PC-3 (cell line): ENCODE measurements around the gene RGS14. TPM values are rescaled to one million over a fixed set of nuclear protein-coding genes. Genes with fewer than 3 reads are reported as not detected.

Experiments used
- ATAC-seq: fragments of 200-7000 bp; cut with Tn5 transposase; 2 replicates; pipeline ENCODE4 v1.9.1; 2020; ENCODE audit warnings: mild to moderate bottlenecking, moderate library complexity
- BruUV-seq: library from RNA; stranded (reverse); fragments of 400-500 nt; replicated peaks from 2 replicates; lab custom pipeline; 2021; lab: Mats Ljungman, UMichigan
- CTCF ChIA-PET: fragments of 300-600 bp; sonication (Branson Sonifier 250); formaldehyde crosslinking; loops from one replicate; lab custom pipeline; 2022; ENCODE audit warnings: antibody characterized with exemption; lab: Charles Lee
- POLR2A ChIA-PET: fragments of 300-600 bp; sonication (Branson Sonifier 250); formaldehyde crosslinking; loops from one replicate; lab custom pipeline; 2022; ENCODE audit warnings: antibody characterized with exemption; ENCODE audit not compliant: unreplicated experiment; lab: Charles Lee
- DNase-seq: peaks from one replicate; pipeline ENCODE4 v3.0.0-alpha.2; 2015
- H2AFZ ChIP-seq: fragments of 300-600 bp; sonication (generic); 2 replicates; pipeline ENCODE4 v1.6.0; 2016; ENCODE audit warnings: antibody characterized with exemption, low read length
- H3F3A ChIP-seq: fragments of 300-600 bp; sonication (generic); one replicate; pipeline ENCODE4 v1.6.0; 2017; ENCODE audit warnings: antibody characterized with exemption, low read length, control low read depth, mild to moderate bottlenecking; ENCODE audit not compliant: unreplicated experiment
- H3K27ac ChIP-seq: fragments of 300-600 bp; sonication (generic); 2 replicates; pipeline ENCODE4 v1.5.1; 2016; ENCODE audit warnings: mild to moderate bottlenecking, low read length
- H3K27me3 ChIP-seq: fragments of 300-600 bp; sonication (generic); 2 replicates; pipeline ENCODE4 v1.6.1; 2016; ENCODE audit warnings: low read length, mixed read lengths
- H3K36me3 ChIP-seq: fragments of 300-600 bp; sonication (generic); 2 replicates; pipeline ENCODE4 v1.6.1; 2016; ENCODE audit warnings: low read depth, mixed run types, low read length, mixed read lengths
- H3K4me1 ChIP-seq: fragments of 300-600 bp; sonication (generic); 2 replicates; pipeline ENCODE4 v1.5.1; 2016; ENCODE audit warnings: low read length; ENCODE audit not compliant: insufficient read depth
- H3K4me2 ChIP-seq: fragments of 300-600 bp; sonication (generic); 2 replicates; pipeline ENCODE4 v1.6.0; 2016; ENCODE audit warnings: low read length
- H3K4me3 ChIP-seq: fragments of 300-600 bp; sonication (generic); 2 replicates; pipeline ENCODE4 v1.5.1; 2016; ENCODE audit warnings: mild to moderate bottlenecking, low read length, mixed read lengths
- H3K79me2 ChIP-seq: fragments of 300-600 bp; sonication (generic); 2 replicates; pipeline ENCODE4 v1.6.1; 2017; ENCODE audit warnings: low read length, mixed read lengths
- H3K9ac ChIP-seq: fragments of 300-600 bp; sonication (generic); 2 replicates; pipeline ENCODE4 v1.6.0; 2016; ENCODE audit warnings: mild to moderate bottlenecking, low read length
- H3K9me2 ChIP-seq: fragments of 300-600 bp; sonication (generic); replicated peaks from 2 replicates; pipeline ENCODE4 v1.6.1; 2016; ENCODE audit warnings: mixed run types, low read length, mixed read lengths
- H3K9me3 ChIP-seq: fragments of 300-600 bp; sonication (generic); 2 replicates; pipeline ENCODE4 v1.6.1; 2016; ENCODE audit warnings: low read length, mixed read lengths
- H4K20me1 ChIP-seq: fragments of 300-600 bp; sonication (generic); 2 replicates; pipeline ENCODE4 v1.6.1; 2016; ENCODE audit warnings: low read length, mixed read lengths
- CTCF ChIP-seq: fragments of 300-600 bp; sonication (generic); conservative IDR thresholded peaks from 2 replicates; pipeline ENCODE4 v1.5.1; 2017; ENCODE audit warnings: antibody characterized with exemption, low read depth, mild to moderate bottlenecking, low read length
- EZH2 ChIP-seq: fragments of 300-600 bp; sonication (generic); IDR thresholded peaks from one replicate; pipeline ENCODE4 v1.6.1; 2017; ENCODE audit warnings: antibody characterized with exemption, mild to moderate bottlenecking, low read length; ENCODE audit not compliant: unreplicated experiment
- EZH2phosphoT487 ChIP-seq: fragments of 300-600 bp; sonication (generic); IDR thresholded peaks from 2 replicates; pipeline ENCODE4 v1.6.1; 2018; ENCODE audit warnings: mild to moderate bottlenecking, antibody characterized with exemption, low read length, borderline replicate concordance
- intact Hi-C: fragments of 100-400 bp; cut with micrococcal nuclease; formaldehyde crosslinking; loops from 2 replicates; pipeline ENCODE4 v1.9.0; 2023
- total RNA-seq: library from RNA; depleted of rRNA; stranded (reverse); fragments of >200 nt; gene quantifications from 2 replicates; pipeline ENCODE4 v1.2.3, GENCODE V29; 2014

The RGS14 gene
- total RNA-seq, 1 experiment from 2014 or later = 32.3 TPM

GRCh38 chr5:177403792-177404640 lies 46.3 kb downstream of the RGS14 start:
- no peaks in the 10 kb centered on the region for H3K36me3 ChIP-seq
- ATAC-seq = peak; percentile 71
- ChIA-PET POLR2A (interaction anchor here (0.6 to 1.1 kb wide), 5 partner anchors 22 to 754 kb away, joined by 3 to 6 read pairs (median 3); partner anchors contain the start of gene GRK6), CTCF (interaction anchor here (0.5 to 3.1 kb wide), 15 partner anchors 13 to 300 kb away, joined by 3 to 36 read pairs (median 5); partner anchors contain the start of genes DBN1, GRK6 and PDLIM7)
- no peaks in the 10 kb centered on the region for H3K9me3 ChIP-seq
- peaks cover 13% of the 10 kb centered on the region for H3K4me1 ChIP-seq
- H3K79me2 ChIP-seq = no peaks in the 10 kb centered on the region
- no peaks in the 10 kb centered on the region for H3K27me3 ChIP-seq
- H3K9ac ChIP-seq = peak overlapping the region; percentile 70
- TF ChIP-seq CTCF (peak; percentile 66), EZH2 (no peak)
- peak; percentile 83 for DNase-seq
- peak overlapping the region; percentile 99 for H3K4me2 ChIP-seq
- no peaks in the 10 kb centered on the region for H3F3A ChIP-seq
- H4K20me1 ChIP-seq = no peaks in the 10 kb centered on the region
- intact Hi-C loops = loop anchor here (1.0 to 2.0 kb wide), 5 partner anchors 23 to 97 kb away; partner anchors contain the start of genes GRK6 and PDLIM7
- peak overlapping the region; percentile 86 for H2AFZ ChIP-seq
- H3K9me2 ChIP-seq = no peaks in the 10 kb centered on the region
- H3K4me3 ChIP-seq = peak overlapping the region; percentile 80
- no TSS peak for BruUV-seq
- 0 out of 2 replicates have a peak overlapping the region, but pooled peaks have one; percentile 14 for H3K27ac ChIP-seq

- Histone ChIP-seq H3K4me2 (peak overlapping the region; percentile 99), H3K9ac (peak overlapping the region; percentile 70), H3K9me3 (no peaks in the 10 kb centered on the region), H3K9me2 (no peaks in the 10 kb centered on the region), H3K36me3 (no peaks in the 10 kb centered on the region), H3K4me3 (peak overlapping the region; percentile 80), H3K4me1 (peaks cover 13% of the 10 kb centered on the region), H3K27me3 (no peaks in the 10 kb centered on the region), H2AFZ (peak overlapping the region; percentile 86), H3K79me2 (no peaks in the 10 kb centered on the region), H4K20me1 (no peaks in the 10 kb centered on the region), H3K27ac (no peak overlapping the region), H3F3A (no peaks in the 10 kb centered on the region)
- TF ChIP-seq CTCF (no peak), EZH2phosphoT487 (no peak), EZH2 (no peak)
- ChIA-PET POLR2A (interaction anchor here (0.6 to 0.7 kb wide), 2 partner anchors 103 to 754 kb away, joined by 3 read pairs; no protein-coding TSS in a partner anchor), CTCF (interaction anchor here (0.5 to 3.1 kb wide), 14 partner anchors 14 to 93 kb away, joined by 3 to 36 read pairs (median 5); partner anchors contain the start of genes DBN1, GRK6 and PDLIM7)
- BruUV-seq = no TSS peak
- DNase-seq = no peak
- intact Hi-C loops = loop anchor here (1.0 kb wide), 2 partner anchors 50 to 97 kb away; no protein-coding TSS in a partner anchor
- ATAC-seq = no peak
Measured at GRCh38 chr5:177404641-177405179, 47.0 kb downstream of the RGS14 start.
